ENCODE data around the gene CIDEA. TPM values are rescaled to one million over a fixed set of nuclear protein-coding genes. Genes with fewer than 3 reads are reported as not detected.

CIDEA gene
- total RNA-seq, 1 experiment from 2014 or later, result not detected

DNA sequence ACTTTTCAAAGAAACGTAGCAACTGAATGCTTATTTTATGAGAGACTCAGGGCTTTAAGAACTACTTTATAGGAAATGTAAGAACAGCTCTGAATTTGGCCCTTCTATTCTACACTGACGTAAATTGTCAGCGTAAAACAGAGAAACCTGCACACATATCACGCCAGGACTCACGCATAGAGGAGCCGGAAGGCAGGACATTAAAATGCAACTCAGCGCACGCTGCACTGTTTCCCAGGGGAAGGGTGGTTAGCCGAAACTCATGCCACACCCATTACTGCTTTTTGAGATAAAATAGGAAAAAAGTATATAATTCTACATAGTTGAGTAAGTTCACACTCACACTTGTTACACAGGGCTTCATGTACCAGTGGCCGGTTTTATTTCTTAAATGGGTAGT is 61.3 kb downstream of the CIDEA start:
- TF ChIP-seq, protein P1, sequence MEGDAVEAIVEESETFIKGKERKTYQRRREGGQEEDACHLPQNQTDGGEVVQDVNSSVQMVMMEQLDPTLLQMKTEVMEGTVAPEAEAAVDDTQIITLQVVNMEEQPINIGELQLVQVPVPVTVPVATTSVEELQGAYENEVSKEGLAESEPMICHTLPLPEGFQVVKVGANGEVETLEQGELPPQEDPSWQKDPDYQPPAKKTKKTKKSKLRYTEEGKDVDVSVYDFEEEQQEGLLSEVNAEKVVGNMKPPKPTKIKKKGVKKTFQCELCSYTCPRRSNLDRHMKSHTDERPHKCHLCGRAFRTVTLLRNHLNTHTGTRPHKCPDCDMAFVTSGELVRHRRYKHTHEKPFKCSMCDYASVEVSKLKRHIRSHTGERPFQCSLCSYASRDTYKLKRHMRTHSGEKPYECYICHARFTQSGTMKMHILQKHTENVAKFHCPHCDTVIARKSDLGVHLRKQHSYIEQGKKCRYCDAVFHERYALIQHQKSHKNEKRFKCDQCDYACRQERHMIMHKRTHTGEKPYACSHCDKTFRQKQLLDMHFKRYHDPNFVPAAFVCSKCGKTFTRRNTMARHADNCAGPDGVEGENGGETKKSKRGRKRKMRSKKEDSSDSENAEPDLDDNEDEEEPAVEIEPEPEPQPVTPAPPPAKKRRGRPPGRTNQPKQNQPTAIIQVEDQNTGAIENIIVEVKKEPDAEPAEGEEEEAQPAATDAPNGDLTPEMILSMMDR (conservative IDR thresholded peaks at IDR 0.05; ENCODE audit: low read depth, low read length), result no peak
- TF ChIP-seq EZH2 (IDR thresholded peaks at IDR 0.05; ENCODE audit: low read length, unreplicated experiment) (no peak), EZH2phosphoT487 (IDR thresholded peaks at IDR 0.05; ENCODE audit: borderline replicate concordance, low read length) (no peak)
- Histone ChIP-seq H3K9me3 (ENCODE audit: low read length) (peaks cover 9% of the 10 kb centered on the region; the same call in 1 of the 2 replicates), H3K79me2 (ENCODE audit: low read length) (no peaks in the 10 kb centered on the region), H3K27me3 (ENCODE audit: low read length) (no peaks in the 10 kb centered on the region), H3K4me1 (ENCODE audit: insufficient read depth, low read length) (no peaks in the 10 kb centered on the region), H3K9ac (ENCODE audit: low read length) (no peak overlapping the region), H3K9me2 (replicated peaks; ENCODE audit: low read length) (no peaks in the 10 kb centered on the region), H2AFZ (ENCODE audit: low read length) (no peak overlapping the region), H3K36me3 (ENCODE audit: low read depth, low read length) (peaks cover 11% of the 10 kb centered on the region), H3F3A (ENCODE audit: low read length, unreplicated experiment) (no peaks in the 10 kb centered on the region), H3K4me3 (ENCODE audit: low read length) (no peak overlapping the region), H3K27ac (ENCODE audit: low read length) (no peak overlapping the region), H4K20me1 (ENCODE audit: low read length) (no peaks in the 10 kb centered on the region), H3K4me2 (ENCODE audit: low read length) (no peak overlapping the region)
- ChIA-PET POLR2A (ENCODE audit: unreplicated experiment) (interaction anchor here (0.6 kb wide), 1 partner anchor 23 kb away, joined by 3 read pairs; no protein-coding TSS in a partner anchor), CTCF (no interaction called here)
- DNase-seq (no peak), ATAC-seq (no peak)
- BruUV-seq (replicated peaks), result no TSS peak
- intact Hi-C loops (cut with micrococcal nuclease), result no loop called here

DNA sequence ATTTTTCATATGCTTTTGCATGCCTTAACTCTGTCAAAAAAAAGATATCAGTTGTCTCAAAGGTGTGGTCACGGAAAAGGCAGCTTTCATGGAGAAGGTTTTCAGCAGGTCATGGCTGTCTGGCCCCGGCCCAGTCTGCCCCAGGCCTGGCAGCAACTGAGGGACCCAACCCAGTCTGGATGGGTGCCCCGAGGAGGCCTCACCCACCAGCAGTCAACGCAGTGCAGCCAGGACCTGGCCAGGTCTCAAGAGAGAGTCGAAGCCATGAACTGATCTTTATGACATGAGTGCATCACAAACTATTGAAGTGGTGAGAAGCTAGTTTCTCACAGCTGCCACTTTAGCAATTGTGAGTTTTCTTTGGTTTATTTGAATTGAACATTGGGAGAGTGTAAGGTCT is 61.8 kb downstream of the CIDEA start:
- Histone ChIP-seq H3K9ac (ENCODE audit: low read length) (no peak overlapping the region), H3K9me2 (replicated peaks; ENCODE audit: low read length) (no peaks in the 10 kb centered on the region), H3K4me2 (ENCODE audit: low read length) (no peak overlapping the region), H3K27me3 (ENCODE audit: low read length) (no peaks in the 10 kb centered on the region), H3K36me3 (ENCODE audit: low read depth, low read length) (peaks cover 11% of the 10 kb centered on the region), H3K4me1 (ENCODE audit: insufficient read depth, low read length) (no peaks in the 10 kb centered on the region), H2AFZ (ENCODE audit: low read length) (no peak overlapping the region), H3K27ac (ENCODE audit: low read length) (no peak overlapping the region), H4K20me1 (ENCODE audit: low read length) (no peaks in the 10 kb centered on the region), H3F3A (ENCODE audit: low read length, unreplicated experiment) (no peaks in the 10 kb centered on the region), H3K4me3 (ENCODE audit: low read length) (no peak overlapping the region), H3K79me2 (ENCODE audit: low read length) (no peaks in the 10 kb centered on the region), H3K9me3 (ENCODE audit: low read length) (peaks cover 9% of the 10 kb centered on the region; the same call in 1 of the 2 replicates)
- intact Hi-C loops (cut with micrococcal nuclease), result no loop called here
- ATAC-seq, result no peak
- no peak for DNase-seq
- POLR2A ChIA-PET (ENCODE audit: unreplicated experiment), result interaction anchor here (0.6 kb wide), 1 partner anchor 23 kb away, joined by 3 read pairs; no protein-coding TSS in a partner anchor
- TF ChIP-seq, protein P1 (conservative IDR thresholded peaks at IDR 0.05; ENCODE audit: low read depth, low read length), result no peak
- TF ChIP-seq EZH2phosphoT487 (IDR thresholded peaks at IDR 0.05; ENCODE audit: borderline replicate concordance, low read length) (no peak), EZH2 (IDR thresholded peaks at IDR 0.05; ENCODE audit: low read length, unreplicated experiment) (no peak)
- CTCF ChIA-PET, result no interaction called here
- BruUV-seq (replicated peaks), result no TSS peak

DNA sequence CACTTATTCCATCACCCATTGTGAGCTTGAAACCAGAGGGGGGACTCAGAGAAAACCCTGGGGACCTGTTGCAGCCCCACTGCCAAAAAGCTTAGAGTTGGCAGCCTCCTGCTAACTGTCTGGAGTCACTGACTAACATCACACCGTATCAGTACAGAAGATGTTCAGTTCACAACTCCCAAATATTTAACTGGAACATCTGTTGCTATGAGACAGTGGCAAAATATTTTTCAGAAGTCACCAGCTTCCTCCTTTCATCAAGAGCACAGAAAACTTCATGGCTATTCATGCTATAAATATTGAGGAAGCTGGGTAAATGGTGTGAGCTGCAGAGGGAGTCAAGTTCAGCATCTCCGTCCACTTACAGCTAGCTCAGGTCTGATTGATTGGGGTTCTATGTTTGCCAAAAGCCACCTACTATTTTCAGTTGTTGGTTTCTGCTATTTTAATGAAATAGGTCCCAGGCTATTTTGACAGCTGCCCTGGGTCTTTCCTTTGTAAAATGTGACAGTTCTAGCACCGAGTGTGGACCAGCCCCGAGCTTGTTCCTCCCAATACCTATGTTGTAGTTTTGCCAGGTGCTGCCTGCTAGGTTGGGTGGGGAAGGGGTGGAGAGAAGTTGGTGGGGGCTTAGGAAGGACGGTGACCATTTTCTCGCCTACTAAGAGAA is 63.6 kb downstream of the CIDEA start:
- peak; percentile 31; the same call in 1 of the 2 replicates for ATAC-seq
- TF ChIP-seq, protein P1 (conservative IDR thresholded peaks at IDR 0.05; ENCODE audit: low read depth, low read length), result no peak

More for the DNA sequence above, 63.6 kb downstream of the CIDEA start:
- Histone ChIP-seq H3K9me3 (ENCODE audit: low read length) (no peaks in the 10 kb centered on the region), H3K27ac (ENCODE audit: low read length) (no peak overlapping the region), H3K4me2 (ENCODE audit: low read length) (no peak overlapping the region), H3K79me2 (ENCODE audit: low read length) (0 out of 2 replicates have a peak, but pooled peaks cover 1% of the 10 kb centered on the region), H3K27me3 (ENCODE audit: low read length) (no peaks in the 10 kb centered on the region), H2AFZ (ENCODE audit: low read length) (no peak overlapping the region), H3K36me3 (ENCODE audit: low read depth, low read length) (no peaks in the 10 kb centered on the region; the same call in 1 of the 2 replicates), H3K4me3 (ENCODE audit: low read length) (no peak overlapping the region), H3K4me1 (ENCODE audit: insufficient read depth, low read length) (no peaks in the 10 kb centered on the region), H3K9me2 (replicated peaks; ENCODE audit: low read length) (no peaks in the 10 kb centered on the region), H3K9ac (ENCODE audit: low read length) (no peak overlapping the region), H3F3A (ENCODE audit: low read length, unreplicated experiment) (no peaks in the 10 kb centered on the region), H4K20me1 (ENCODE audit: low read length) (no peaks in the 10 kb centered on the region)
- CTCF ChIA-PET, result interaction anchor here (1.6 kb wide), 1 partner anchor 46 kb away, joined by 5 read pairs; no protein-coding TSS in a partner anchor
- intact Hi-C loops (cut with micrococcal nuclease), result no loop called here
- POLR2A ChIA-PET (ENCODE audit: unreplicated experiment), result no interaction called here
- DNase-seq, result no peak
- BruUV-seq (replicated peaks), result no TSS peak

All from PC-3 (cell line).